Activated T-helper 1 cell treated with Interleukin-2 at 50 U/mL for 16 hours (primary cell): ENCODE data around the gene CLEC14A.

Experiments used
- DNase-seq: peaks from one replicate; pipeline ENCODE4 v3.0.0-alpha.2; 2020; ENCODE audit warnings: low read depth

CLEC14A gene

GRCh38 chr14:38248321-38249028 is 7.4 kb downstream of the CLEC14A start:
- DNase-seq, result no peak

DNA sequence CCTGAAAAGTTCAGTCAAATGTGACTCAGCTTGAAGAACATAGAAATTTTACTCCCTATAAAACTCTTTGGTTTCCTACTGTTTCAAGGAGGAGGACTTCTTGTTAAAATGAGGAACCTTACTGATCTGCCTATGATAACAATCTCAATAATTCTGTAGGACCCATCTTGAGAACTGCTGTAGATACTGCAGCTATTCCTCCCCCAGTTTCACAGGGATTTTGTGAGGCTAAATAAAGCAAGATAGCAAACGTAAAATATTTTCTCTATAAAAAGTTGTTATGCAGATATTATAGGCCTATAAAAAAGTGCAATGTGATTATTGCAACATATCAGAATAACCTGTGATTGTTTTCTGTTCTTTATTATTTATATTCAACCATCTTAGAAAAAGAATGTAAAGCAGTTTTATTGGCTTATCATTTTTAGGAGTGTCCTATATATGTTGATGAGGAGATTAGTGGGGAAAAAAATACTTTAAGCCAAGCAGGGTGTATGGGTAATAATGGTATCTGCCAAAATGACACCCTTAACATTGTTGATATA is 12.1 kb downstream of the CLEC14A start:
- no peak for DNase-seq

DNA sequence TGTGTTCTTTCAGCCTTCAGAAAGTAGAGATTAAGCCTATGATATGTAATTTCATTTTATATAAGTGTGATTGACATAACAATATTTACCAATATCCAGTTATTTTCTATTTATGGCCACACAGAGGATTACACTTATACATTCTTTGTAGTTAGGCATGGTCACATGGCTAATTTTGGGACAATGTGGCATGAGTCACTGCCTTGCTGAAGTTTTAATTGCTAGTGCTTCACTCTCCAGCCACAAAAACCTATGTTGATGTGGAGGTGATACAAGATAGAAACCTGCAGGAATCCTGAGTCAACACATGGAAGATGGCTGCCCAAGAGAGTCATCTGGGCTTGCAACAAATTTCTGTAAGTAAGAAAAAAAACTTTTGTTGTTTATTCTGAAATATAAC is 17.0 kb downstream of the CLEC14A start:
- no peak for DNase-seq

GRCh38 chr14:38238332-38238731 is 17.6 kb downstream of the CLEC14A start:
- no peak for DNase-seq

DNA sequence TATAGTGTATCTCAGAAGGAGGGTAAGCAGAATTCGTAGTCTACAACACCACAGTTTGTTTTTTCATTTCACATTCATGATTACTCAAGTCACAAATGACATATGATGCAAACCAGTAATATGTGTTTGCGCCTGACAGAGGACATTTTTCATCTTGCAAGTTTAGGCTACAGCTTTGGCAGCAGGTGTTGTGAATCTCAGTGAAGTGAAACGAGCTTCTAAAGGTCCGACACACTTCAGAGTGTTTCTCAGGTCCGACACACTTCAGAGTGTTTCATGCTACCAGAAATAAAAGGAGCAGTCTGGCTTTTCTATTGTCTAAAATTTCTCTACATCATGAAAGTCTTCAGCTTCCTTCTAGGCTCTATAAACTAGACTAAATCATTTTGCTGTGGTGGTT is 22.7 kb downstream of the CLEC14A start:
- DNase-seq, result no peak

DNA sequence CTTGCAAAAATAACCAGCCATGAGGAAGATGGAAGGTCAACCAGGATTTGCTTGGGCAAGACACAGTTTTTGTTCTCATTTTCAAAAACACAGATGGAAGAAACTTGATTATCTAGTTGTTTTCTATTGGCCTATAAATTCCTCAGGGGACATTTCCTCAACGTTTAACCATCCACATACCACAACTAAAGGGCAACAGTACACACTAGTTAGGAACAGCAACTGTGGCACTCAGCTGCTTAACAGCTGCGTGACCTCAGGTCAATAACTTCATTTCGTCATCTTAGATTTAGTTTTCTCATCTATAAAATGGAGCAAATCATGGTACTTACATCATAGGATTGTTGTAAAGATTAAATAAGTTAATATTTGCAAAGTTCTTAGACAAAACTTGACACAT is 29.5 kb downstream of the CLEC14A start:
- no peak for DNase-seq

DNA sequence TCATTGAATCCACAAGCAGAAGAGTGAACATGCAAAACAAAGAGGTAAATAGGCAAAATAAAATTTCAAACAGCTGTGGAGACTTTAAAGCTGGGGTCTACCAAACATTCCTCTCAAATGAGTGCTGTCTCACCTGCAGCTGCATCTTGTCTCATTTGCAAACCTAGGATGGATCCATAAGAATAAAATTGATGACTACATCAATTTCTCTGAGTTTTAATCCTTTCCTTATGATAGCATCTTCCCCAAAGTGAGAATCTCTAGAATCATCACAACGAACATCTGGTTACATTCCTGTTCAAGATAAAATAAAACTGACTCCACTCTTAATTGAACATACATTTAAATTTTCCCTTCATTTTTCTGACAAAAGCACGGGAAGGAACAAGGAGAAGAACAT is 29.9 kb downstream of the CLEC14A start:
- no peak for DNase-seq

DNA sequence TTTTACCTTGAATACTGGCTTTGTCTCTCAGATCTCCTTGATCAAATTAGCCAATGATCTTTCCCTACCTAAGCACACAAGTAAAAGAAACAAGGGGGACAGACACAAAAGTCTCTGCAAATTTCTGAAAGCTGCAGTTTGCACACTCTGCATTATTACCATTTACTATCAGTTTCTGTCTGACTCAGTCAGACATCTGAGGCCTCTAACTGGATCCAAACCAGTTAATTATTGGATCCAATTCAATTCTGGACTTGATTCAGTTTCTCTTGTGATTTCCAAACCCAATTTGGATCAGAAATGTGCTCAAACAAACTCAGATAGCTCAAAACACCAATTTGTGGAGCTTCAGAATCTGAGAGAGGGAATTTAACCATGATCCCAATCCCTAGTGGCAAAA is 31.6 kb downstream of the CLEC14A start:
- no peak for DNase-seq

GRCh38 chr14:38221077-38221476 is 34.8 kb downstream of the CLEC14A start:
- no peak for DNase-seq

DNA sequence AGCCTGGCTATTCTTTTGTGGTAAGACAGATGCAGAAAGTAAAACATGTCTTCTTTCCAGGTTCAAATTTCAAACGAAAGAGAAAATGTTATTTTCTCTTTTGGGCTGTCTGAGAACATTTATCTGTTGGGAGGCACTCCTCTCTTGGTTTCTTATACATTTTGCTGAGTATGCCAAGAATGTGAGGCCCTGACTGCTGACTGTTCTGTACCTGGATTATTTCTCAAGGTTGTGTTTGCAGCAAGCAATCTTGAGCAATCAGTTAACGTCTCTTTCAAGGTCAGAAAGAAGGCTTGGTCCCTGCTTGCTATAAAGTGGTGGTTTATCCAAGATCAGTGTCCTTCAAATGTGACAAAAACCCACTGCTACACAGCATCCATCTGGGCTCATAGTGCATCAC is 38.3 kb downstream of the CLEC14A start:
- DNase-seq, result no peak

DNA sequence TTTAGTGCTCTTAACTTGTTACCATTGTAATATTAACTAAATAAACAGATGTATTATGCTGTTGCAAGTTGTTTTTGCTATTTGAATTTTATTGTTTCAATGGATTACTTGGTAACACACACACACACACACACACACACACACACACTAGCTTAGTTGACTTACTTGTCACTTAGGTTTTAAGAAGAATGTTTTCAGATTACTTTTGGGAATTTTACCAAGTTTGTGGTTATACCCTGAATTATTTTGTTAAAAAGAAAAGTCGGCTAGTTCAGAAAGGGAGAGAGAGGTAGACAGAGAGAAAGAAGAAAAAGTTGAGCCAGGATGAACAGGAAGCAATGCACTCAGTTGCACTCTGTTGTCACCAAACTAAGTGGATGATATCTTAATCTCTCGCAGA is 42.9 kb downstream of the CLEC14A start:
- DNase-seq, result no peak

- DNase-seq, result no peak
Measured at GRCh38 chr14:38212111-38212510, 43.8 kb downstream of the CLEC14A start.

- no peak for DNase-seq
Measured at GRCh38 chr14:38211255-38211735, 44.6 kb downstream of the CLEC14A start.

GRCh38 chr14:38210587-38211216 is 45.2 kb downstream of the CLEC14A start:
- no peak for DNase-seq

- DNase-seq, result no peak
Measured at GRCh38 chr14:38209572-38210557, 46.0 kb downstream of the CLEC14A start.

DNA sequence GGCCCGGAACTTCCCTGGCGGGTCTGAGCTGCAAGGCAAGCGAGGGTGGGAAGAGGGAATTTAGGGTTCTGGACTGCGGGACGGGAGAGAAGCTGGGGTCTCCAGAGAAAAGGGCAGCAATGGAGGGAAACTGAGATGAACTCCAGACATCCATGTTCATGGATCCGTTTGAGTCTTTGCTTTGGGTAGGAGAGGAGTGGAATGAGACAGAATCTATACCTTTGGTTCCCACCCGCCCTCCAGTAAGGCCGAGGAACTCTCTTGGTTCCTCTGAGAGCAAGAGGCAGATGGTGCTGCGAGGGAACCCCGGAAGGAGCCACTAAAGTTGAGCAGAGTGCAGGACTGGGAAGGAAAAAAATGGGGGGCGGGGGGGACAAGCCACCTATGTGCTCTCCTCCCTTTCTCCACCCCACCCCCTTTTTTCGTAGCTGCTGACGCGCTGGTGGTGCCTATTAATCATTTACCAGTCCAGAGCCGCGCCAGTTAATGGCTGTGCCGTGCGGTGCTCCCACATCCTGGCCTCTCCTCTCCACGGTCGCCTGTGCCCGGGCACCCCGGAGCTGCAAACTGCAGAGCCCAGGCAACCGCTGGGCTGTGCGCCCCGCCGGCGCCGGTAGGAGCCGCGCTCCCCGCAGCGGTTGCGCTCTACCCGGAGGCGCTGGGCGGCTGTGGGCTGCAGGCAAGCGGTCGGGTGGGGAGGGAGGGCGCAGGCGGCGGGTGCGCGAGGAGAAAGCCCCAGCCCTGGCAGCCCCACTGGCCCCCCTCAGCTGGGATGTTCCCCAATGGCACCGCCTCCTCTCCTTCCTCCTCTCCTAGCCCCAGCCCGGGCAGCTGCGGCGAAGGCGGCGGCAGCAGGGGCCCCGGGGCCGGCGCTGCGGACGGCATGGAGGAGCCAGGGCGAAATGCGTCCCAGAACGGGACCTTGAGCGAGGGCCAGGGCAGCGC is 47.0 kb downstream of the CLEC14A start:
- DNase-seq, result no peak

GRCh38 chr14:38207736-38208617 is 47.9 kb downstream of the CLEC14A start, which contains the start of gene SSTR1:
SSTR1 (plus strand) TSS chr14:38207904; CDS start chr14:38209390, 1,486 bp downstream.
- no peak for DNase-seq

GRCh38 chr14:38207377-38207735 is 48.5 kb downstream of the CLEC14A start:
- no peak for DNase-seq

DNA sequence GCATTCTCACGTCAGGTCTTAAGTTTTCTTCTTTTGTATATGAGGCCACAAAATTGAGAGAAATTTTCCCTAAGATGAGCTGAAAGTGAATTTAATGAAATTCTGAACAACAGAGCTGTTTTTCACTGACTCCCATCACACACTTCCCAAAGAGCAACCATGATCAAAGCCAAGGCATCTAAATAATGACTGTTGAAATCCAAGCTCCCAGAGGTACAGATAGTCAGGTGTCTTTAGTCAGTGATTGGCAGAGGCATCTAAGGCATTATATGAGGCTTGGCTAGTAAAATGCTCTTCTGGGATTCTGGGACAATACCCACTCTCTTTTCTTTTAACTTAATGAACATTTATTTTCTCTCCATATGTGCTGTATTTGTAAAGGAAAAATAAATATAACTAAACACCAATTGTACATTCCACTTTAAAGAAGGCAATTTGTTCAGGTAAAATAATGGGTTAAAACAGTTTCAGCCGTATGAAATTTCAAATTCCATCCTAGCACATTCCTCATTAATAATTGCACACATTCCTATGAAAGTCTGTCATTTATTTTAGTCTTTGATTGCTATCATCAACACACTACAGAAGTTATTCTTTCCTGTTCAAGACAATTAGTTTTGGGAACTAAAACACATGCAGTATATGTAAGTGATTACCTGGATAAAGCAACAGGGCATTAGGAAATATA is 49.1 kb downstream of the CLEC14A start:
- DNase-seq, result no peak
